K562 (cell line): ENCODE data around the gene MMEL1. TPM values are rescaled to one million over a fixed set of nuclear protein-coding genes. Genes with fewer than 3 reads are reported as not detected.

Experiments
- ARID3A ChIP-seq: IDR thresholded peaks from 2 replicates; pipeline ENCODE4 v1.6.1; 2012; ENCODE audit warnings: low read depth, low read length, improper control_type of control experiment, borderline replicate concordance
- BHLHE40 ChIP-seq: IDR thresholded peaks from 2 replicates; pipeline ENCODE4 v1.6.1; 2011; ENCODE audit warnings: low read length, improper control_type of control experiment
- CCNT2 ChIP-seq: IDR thresholded peaks from 2 replicates; pipeline ENCODE4 v1.6.1; 2011; ENCODE audit warnings: borderline replicate concordance, low read depth, mild to moderate bottlenecking, moderate library complexity, mixed read lengths, low read length; ENCODE audit not compliant: insufficient read length; ENCODE audit errors: extremely low read depth
- CLOCK ChIP-seq: fragments of 250-450 bp; sonication (Bioruptor Pico); IDR thresholded peaks from 2 replicates; pipeline ENCODE4 v1.4.0; 2020; ENCODE audit warnings: mild to moderate bottlenecking, moderate library complexity, borderline replicate concordance
- E2F6 ChIP-seq, 2 experiments: IDR thresholded peaks; 2 replicates each; pipeline ENCODE4 v1.6.1; 2011; ENCODE audit warnings: borderline replicate concordance in 1 of 2, control low read depth in 1 of 2, low read depth in 1 of 2, low read length in 1 of 2, mild to moderate bottlenecking in 1 of 2, mixed read lengths in 1 of 2, moderate library complexity in 1 of 2; ENCODE audit not compliant: insufficient read depth in 1 of 2, insufficient read length in 1 of 2, poor library complexity in 1 of 2, severe bottlenecking in 1 of 2; ENCODE audit errors: extremely low read depth in 1 of 2
- FIP1L1 ChIP-seq: fragments of 200-400 bp; formaldehyde crosslinking; IDR thresholded peaks from 2 replicates; pipeline ENCODE4 v1.6.1; 2018; ENCODE audit warnings: mild to moderate bottlenecking, low read depth, low read length; ENCODE audit not compliant: poor library complexity, severe bottlenecking
- FOXA3 ChIP-seq, 2 experiments: fragments of 450-650 bp in 1 of 2; sonication (generic) in 1 of 2; formaldehyde crosslinking; IDR thresholded peaks in 1 of 2; conservative IDR thresholded peaks in 1 of 2; 2 replicates each; pipeline versions ENCODE4 v1.4.0 to v1.8.0; 2020 to 2022; ENCODE audit warnings: mild to moderate bottlenecking in 2 of 2, missing genetic modification reagents in 1 of 2
- GABPA ChIP-seq: fragments of 200-800 bp; sonication (Bioruptor generic); conservative IDR thresholded peaks from 2 replicates; pipeline ENCODE4 v1.6.1; 2016; ENCODE audit warnings: low read depth, missing genetic modification characterization, missing compliant biosample characterization
- HNRNPL ChIP-seq: fragments of 200-400 bp; formaldehyde crosslinking; IDR thresholded peaks from 2 replicates; pipeline ENCODE4 v1.6.1; 2017; ENCODE audit warnings: low read depth, mild to moderate bottlenecking, low read length
- MBD2 ChIP-seq: sonication (generic); IDR thresholded peaks from 2 replicates; pipeline ENCODE4 v1.6.1; 2016; ENCODE audit warnings: low read depth, borderline replicate concordance
- POLR2B ChIP-seq: fragments of 450-650 bp; IDR thresholded peaks from 2 replicates; pipeline ENCODE4 v1.6.1; 2018; ENCODE audit warnings: low read depth; ENCODE audit not compliant: partially characterized antibody
- RBBP5 ChIP-seq: fragments of 200-600 bp; sonication (generic); IDR thresholded peaks from 2 replicates; pipeline ENCODE4 v1.6.1; 2012; ENCODE audit warnings: borderline replicate concordance, mild to moderate bottlenecking, low read length, control low read depth, inconsistent platforms; ENCODE audit not compliant: insufficient read depth, poor library complexity, severe bottlenecking
- TRIM24 ChIP-seq, 2 experiments: fragments of 450-650 bp; IDR thresholded peaks; 2 replicates each; pipeline ENCODE4 v1.6.1; 2016
- ZKSCAN8 ChIP-seq: fragments of 200-800 bp; sonication (Bioruptor generic); IDR thresholded peaks from 2 replicates; pipeline ENCODE4 v1.6.1; 2016; ENCODE audit warnings: missing genetic modification characterization, missing compliant biosample characterization
- ZNF511 ChIP-seq: sonication (generic); formaldehyde crosslinking; IDR thresholded peaks from 2 replicates; pipeline ENCODE4 v1.8.0; 2022; ENCODE audit warnings: mild to moderate bottlenecking, missing genetic modification reagents
- polyA plus RNA-seq, 8 experiments: library from polyadenylated mRNA; depleted of rRNA in 4 of 8; stranded (reverse) in 5 of 8; unstranded in 3 of 8; fragments of >200 nt; fragmentation: Nextera tagmentation in 2 of 8; fragmentation: Illumina TruSeq in 1 of 8; extraction: Ambion mirVana in 2 of 8; extraction: Trizol in 1 of 8; gene quantifications; 2 replicates each; pipeline versions ENCODE4 v1.2.1 to v1.2.3, GENCODE V29; 2011 to 2014; ENCODE audit warnings: inconsistent platforms in 1 of 8, missing spikeins in 1 of 8
- total RNA-seq, 7 experiments: library from RNA; depleted of rRNA in 6 of 7; stranded (reverse); fragments of >200 nt in 6 of 7; fragmentation: Illumina TruSeq in 2 of 7; extraction: Trizol in 2 of 7; gene quantifications; 2 replicates each; pipeline versions ENCODE4 v1.2.1 to v1.2.3, GENCODE V29; 2011 to 2021; ENCODE audit warnings: low replicate concordance in 1 of 7

MMEL1 gene
- total and polyA plus RNA-seq, 9 of the 15 experiments (the other 6 are each of a cell fraction or from before 2014, with no cell fraction given), result not detected

- TF ChIP-seq CLOCK (0 out of 2 replicates have a peak, but pooled peaks have one; percentile 42), TRIM24 (IDR thresholded peaks at IDR 0.05) (peak in 1 of 2 experiments; percentile 7; a peak in 1 of 4 replicates), FOXA3 (CRISPR knock-in tag; conservative IDR thresholded peaks at IDR 0.05 in 1 of 2, IDR thresholded peaks at IDR 0.05 in 1 of 2) (0 out of 4 replicates have a peak, but pooled peaks of 1 of the 2 experiments have one; percentile 51), CCNT2 (peak; percentile 38), ZKSCAN8 (CRISPR knock-in tag) (no peak), ARID3A (no peak), FIP1L1 (peak; percentile 38), ZNF511 (CRISPR knock-in tag) (0 out of 2 replicates have a peak, but pooled peaks have one; percentile 34), POLR2B (peak; percentile 62), MBD2 (peak; percentile 73; the same call in 1 of the 2 replicates), RBBP5 (peak; percentile 12), GABPA (tag) (peak; percentile 93), HNRNPL (peak; percentile 44; the same call in 1 of the 2 replicates), BHLHE40 (peak; percentile 64), E2F6 (IDR thresholded peaks at IDR 0.05; ENCODE audit: borderline replicate concordance in 1 of 2, extremely low read depth in 1 of 2, insufficient read depth in 1 of 2, insufficient read length in 1 of 2, low read depth in 1 of 2, low read length in 1 of 2, poor library complexity in 1 of 2, severe bottlenecking in 1 of 2) (peak; percentile 10 to 78)
Measured at GRCh38 chr1:2642560-2643413, 10.0 kb upstream of the MMEL1 start (continued).
